ENCODE results near the gene CCR5.

CCR5 gene

GRCh38 chr3:46409739-46410489, 39.2 kb downstream of the CCR5 start:
- DNase-seq = no peak

GRCh38 chr3:46410669-46411068, 39.9 kb downstream of the CCR5 start:
- DNase-seq = peak; percentile 60

DNA sequence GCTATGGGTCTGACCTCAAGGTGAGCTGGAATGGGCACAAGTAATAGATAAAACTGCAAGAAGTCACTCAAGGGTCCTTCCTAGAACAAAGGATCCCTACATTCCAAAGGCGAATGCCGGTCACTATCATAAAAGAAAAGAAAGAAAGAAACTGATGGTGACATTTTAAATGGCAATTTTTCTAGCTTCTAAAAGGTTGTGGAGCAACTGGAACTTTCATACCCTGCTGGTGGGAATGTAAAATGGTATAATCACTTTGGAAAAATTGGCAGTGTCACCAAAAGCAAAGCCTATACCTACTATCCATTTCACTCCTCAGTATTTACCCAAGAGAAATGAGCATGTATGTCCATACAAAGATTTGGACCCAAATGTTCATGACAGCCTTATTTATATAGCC, 40.5 kb downstream of the CCR5 start:
- DNase-seq = no peak

DNA sequence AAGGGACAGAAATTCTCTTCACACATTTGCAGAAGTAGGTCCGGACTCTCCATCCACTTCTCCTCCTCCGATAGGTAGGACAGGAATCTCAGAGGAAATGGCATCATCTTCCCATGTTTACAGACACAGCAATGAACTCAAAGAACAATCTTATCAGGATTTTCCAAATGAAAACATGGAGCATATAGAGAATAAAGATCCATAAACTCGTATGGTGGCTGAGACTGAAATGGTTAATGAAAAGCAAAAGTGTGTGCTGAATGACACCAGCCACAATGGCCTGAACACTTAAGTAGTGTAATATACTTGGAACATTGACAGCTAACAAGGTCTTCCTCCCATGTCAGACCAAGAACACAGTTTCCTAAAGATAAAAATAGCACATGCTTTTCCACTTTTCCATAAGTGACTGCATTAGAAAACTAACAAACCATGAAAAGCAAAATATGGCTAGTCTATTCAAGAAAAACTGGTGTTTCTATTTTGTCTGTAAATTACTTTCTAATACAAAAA, 42.1 kb downstream of the CCR5 start:
- no peak for DNase-seq

- DNase-seq = no peak
Measured at GRCh38 chr3:46413951-46414350, 43.2 kb downstream of the CCR5 start.

- no peak for DNase-seq
Measured at GRCh38 chr3:46414739-46415138, 44.0 kb downstream of the CCR5 start.

DNA sequence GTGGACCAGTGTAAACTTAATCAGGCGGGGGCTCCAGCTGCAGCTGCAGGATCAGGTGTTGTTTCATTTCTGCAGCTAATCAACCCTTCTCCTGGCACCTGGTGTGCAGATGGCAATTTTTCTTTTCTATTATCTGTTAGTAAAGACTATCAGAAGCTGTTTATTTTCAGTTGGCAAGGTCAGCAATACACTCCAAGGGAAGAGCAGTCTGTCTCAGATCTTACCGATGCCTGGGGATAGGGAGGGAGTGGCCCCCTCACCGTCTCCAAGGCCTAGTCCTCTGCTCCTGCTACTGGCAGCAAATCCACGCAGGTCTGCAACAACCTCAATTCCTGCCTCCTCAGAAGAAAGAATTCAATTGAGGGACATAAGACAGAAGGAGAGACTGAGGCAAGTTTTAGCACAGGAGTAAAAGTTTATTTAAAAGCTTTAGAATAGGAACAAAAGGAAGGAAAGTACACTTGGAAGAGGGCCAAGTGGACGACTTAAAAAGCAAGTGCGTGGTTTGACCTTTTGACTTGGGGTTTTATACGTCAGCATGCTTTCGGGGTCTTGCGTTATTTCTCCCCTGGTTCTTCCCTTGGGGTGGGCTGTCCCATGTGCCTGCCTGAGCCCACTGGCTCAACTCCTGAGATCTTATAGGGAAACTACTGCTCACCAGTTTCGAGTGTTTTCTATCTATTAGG, 45.5 kb downstream of the CCR5 start:
- no peak for DNase-seq

- DNase-seq = no peak
Measured at GRCh38 chr3:46416811-46417510, 46.2 kb downstream of the CCR5 start.

- DNase-seq = no peak
Measured at GRCh38 chr3:46417841-46418611, 47.3 kb downstream of the CCR5 start.

GRCh38 chr3:46419816-46420215, 49.1 kb downstream of the CCR5 start:
- no peak for DNase-seq

GRCh38 chr3:46420931-46421330, 50.2 kb downstream of the CCR5 start:
- no peak for DNase-seq

- no peak for DNase-seq
Measured at GRCh38 chr3:46422617-46423016, 51.9 kb downstream of the CCR5 start.

- no peak for DNase-seq
Measured at GRCh38 chr3:46423588-46423987, 52.8 kb downstream of the CCR5 start.
